ENCODE measurements around the gene EID3.
"Not testable (repeated sequence)": the region's sequence is repeated elsewhere in the genome, so short reads cannot be mapped to it uniquely, and the experiment has no call there.

Gene EID3

GRCh38 chr12:104313568-104314241, 10.2 kb downstream of the EID3 start:
- DNase-seq (ENCODE audit: low read depth) = no peak

- DNase-seq (ENCODE audit: low read depth) = no peak
Observed at GRCh38 chr12:104314242-104314614, 10.7 kb downstream of the EID3 start.

DNA sequence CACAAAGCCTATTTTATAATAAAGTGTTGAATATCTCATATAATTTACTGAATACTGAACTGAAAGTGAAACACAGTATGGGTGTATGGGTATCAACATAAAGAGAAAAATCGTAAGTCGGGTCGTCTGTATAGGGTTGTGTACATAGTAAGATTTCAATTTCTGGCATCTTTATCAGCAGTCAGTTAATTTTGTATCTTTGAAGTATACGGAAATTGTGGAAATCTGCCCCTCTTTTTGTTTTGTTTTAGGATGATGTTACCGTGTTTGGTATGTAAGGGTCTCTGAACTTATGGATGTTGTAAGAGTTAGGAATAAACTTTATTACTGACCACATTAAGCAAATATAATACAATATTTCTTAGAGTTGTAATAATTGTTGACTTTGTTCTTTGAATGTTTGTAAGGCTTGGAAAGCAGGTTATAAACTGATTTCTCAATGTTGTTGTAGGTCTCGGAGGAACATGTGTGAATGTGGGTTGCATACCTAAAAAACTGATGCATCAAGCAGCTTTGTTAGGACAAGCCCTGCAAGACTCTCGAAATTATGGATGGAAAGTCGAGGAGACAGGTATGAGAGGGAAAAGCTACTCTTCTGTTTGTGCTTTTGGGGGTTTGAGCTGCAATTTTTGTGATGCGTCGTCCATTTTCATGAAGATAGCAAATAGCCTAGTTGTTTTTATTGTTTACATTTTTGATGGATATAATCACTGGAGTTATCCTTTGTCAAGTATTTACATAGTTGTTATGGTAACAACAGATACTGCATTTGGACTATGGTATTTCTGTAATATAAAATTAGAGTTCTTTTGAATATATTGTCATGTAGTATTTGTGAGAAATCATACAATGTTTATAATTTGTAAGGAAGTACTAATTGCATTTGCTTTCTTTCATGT, 12.0 kb downstream of the EID3 start:
- no peak for DNase-seq (ENCODE audit: low read depth)

DNA sequence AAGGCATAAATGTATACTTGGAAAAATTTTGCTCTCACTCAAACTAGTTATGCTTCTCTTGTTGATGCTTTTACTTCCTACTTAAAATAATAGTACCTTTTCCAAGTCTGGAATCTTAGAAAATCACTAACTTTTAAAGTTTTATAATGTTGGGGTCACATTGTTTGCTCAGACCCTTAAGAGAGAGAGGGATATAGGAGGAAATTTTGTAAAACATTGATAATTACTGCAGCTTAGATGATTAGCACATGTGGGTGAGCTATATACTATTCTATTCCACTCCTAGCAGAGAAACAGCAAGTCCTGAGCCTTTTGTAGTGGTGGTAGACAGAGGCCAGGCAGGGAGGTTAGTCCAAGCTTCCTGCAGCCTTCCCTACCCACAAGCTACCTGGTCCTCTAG, 13.4 kb downstream of the EID3 start:
- DNase-seq (ENCODE audit: low read depth) = no peak

GRCh38 chr12:104317538-104318210, 14.1 kb downstream of the EID3 start:
- DNase-seq (ENCODE audit: low read depth) = no peak

DNA sequence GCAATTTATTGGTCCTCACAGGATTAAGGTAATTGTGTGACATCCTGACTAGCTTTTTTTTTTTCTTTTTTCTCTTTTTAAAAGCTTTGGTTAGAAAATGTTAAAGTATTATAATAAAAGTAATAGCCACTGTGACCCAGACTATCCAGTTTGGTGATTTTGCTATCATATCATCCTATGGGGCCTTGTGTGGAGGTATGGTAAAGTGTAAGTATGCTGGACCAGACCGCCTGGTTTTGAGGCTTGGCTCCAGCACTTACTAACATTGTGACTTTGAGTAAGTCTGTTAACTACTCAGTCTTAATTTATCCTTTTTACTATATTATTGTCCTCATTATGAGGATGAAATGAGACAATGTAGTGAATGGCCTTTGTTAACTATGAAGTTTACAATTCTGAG, 15.5 kb downstream of the EID3 start:
- DNase-seq (ENCODE audit: low read depth) = no peak

DNA sequence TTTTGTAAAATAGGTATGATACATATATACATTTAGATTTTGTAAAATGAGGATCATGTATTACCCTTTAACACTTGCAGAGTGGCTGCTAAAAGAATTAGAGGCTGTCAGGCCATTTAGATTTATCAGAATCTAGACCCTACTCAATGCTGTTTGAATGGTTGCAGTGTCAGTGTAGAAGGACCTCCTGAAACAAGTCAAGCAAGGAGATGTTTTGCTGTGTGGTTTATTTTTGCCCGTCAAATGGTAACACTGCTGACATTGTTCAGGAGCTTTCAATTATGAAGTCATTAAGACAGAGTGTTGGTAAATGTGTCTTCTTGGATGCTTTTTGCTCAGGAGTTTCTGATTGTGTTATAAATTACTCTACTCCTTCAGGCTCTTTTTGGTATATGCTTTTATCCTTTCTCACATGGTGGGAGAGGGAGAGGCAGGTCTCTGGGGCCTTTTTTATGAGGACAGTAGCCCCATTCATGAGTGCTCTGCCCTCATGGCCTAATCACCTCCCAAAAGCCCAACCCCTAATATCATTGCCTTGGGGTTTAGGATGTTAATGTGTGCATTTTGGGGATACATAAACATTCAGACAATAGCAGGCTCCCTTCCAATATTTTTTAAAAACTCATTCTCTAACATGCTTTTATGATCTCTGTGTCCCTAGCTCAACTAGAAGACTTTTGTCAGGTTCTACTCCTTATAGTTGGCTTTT, 16.5 kb downstream of the EID3 start:
- no peak for DNase-seq (ENCODE audit: low read depth)

DNA sequence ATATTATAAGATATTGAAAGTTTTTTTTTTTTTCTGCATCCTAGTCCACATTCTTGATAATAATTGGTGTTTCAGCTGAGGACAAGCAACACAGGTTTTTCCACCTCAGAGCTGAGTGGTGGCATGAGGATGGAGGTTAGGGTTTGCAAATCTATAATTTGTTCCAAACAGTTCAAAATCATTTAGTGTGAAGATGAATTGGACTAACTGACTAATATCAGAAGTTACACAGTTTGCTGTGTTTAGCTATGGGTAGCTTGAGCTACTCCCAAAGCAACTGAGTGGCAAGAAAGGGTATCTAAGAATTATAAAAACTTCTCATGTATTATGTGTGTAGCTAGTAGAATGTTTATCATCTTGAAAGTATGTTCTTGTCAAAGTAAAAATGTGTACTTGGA, 17.1 kb downstream of the EID3 start:
- no peak for DNase-seq (ENCODE audit: low read depth)

GRCh38 chr12:104321949-104322348, 18.4 kb downstream of the EID3 start:
- no peak for DNase-seq (ENCODE audit: low read depth)

DNA sequence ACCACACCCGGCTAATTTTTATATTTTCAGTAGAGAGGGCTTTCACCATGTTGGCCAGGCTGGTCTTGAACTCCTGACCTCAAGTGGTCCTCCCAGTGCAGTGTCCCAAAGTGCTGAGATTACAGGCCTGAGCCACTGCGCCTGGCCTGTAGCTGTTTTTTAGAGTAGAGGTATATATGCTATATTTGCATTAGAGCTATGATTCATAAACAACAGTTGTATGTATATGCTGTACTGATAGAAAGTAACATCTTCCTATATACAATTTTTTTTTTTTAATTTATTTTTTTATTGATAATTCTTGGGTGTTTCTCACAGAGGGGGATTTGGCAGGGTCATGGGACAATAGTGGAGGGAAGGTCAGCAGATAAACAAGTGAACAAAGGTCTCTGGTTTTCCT, 19.0 kb downstream of the EID3 start:
- DNase-seq (ENCODE audit: low read depth) = not testable (repeated sequence)

DNA sequence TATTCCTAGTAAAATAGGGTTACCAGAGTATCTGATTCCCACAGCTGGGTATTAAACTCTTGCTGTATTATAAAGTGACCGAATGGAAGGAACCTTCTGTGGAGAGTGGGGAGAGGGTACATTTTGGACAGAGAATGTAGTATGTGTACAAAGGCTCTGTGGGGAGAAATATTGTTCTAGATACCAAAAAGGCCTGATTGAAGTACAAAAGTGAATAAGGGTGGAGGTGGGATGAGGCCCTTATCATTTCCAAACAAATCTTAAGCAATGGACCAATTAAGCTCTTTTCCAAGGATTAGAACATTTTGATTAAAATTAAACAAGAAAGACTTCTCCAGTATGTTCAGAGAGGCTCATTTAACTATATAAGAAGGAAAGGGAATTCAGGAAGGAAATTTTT, 20.4 kb downstream of the EID3 start:
- DNase-seq (ENCODE audit: low read depth) = no peak

DNA sequence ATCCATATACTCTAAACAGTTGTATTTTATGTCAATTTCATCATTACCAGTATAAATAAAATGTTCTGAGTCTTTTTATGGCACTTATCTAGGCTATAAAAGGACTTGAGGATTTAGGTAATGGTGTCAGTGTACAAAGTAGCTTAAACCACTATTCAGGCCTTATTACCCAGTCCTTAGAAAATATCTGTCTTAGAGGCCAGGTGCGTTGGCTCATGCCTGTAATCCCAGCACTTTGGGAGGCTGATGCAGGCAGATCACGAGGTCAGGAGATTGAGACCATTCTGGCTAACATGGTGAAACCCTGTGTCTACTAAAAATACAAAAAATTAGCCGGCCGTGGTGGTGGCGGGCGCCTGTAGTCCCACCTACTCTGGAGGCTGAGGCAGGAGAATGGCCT, 24.7 kb downstream of the EID3 start:
- DNase-seq (ENCODE audit: low read depth) = not testable (repeated sequence)

DNA sequence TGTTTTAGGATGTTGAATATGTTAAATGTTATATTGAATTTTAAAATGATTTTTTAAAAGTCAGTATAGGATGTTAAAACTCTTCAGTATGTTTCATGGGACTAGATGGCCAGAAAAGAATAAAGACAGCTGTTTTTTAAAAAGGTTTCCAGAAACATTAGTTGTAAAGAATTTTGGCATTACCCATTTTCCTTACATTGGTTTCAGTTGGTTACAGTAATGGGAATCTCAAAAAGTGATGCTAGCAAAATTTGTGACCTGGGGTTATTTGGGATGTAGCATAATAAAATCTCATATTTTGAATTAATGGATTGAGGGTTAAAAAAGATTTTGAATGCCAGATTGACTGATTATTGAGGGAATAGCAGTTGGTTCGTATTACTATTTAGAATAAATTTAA, 25.3 kb downstream of the EID3 start:
- no peak for DNase-seq (ENCODE audit: low read depth)

DNA sequence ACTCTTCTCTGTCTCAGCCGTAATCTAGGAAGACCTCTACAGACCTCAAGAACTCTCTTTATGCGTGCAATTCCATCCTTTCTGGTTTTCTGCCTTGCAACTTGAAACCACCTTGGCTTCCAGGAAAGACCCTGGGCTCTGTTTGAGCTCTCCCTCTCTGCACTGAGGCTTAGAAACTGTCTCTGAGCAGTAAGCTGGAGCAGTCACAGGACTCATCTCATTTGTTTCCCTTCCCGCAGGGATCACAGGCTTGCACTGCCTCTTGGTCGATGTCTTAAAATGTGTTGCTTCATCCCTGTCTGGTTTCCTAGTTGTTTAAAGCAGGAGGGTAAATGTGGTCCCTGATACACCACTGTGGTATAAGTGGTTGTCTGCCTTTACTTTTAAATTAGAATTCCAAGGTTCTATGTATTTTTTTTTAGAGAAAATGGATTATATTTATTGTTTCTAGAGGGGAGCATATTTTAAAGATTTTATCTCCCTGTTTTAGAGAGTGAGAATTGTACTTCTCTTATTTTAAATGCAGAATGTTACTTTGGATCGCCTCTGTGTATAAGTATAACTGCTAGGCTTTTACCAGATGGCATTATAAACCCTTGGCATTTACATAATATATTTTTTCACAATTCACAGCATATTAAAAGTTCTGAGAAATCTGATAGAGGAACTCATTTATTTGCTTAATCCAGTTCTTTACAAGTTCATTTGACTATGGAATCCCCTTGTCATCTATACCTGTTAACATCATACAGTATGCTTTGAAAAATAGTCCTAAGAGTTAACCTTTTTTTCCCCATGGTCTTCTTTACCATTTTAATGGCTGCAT, 26.4 kb downstream of the EID3 start:
- DNase-seq (ENCODE audit: low read depth) = no peak

GRCh38 chr12:104331376-104331775, 27.8 kb downstream of the EID3 start:
- no peak for DNase-seq (ENCODE audit: low read depth)

- not testable (repeated sequence) for DNase-seq (ENCODE audit: low read depth)
Observed at GRCh38 chr12:104332273-104332672, 28.7 kb downstream of the EID3 start.

GRCh38 chr12:104333692-104334255, 30.2 kb downstream of the EID3 start:
- no peak for DNase-seq (ENCODE audit: low read depth)

- DNase-seq (ENCODE audit: low read depth) = no peak
Observed at GRCh38 chr12:104334581-104334980, 31.0 kb downstream of the EID3 start.

GRCh38 chr12:104336115-104336514, 32.6 kb downstream of the EID3 start:
- no peak for DNase-seq (ENCODE audit: low read depth)

GRCh38 chr12:104337030-104337558, 33.6 kb downstream of the EID3 start:
- no peak for DNase-seq (ENCODE audit: low read depth)

- DNase-seq (ENCODE audit: low read depth) = no peak
Observed at GRCh38 chr12:104339663-104340062, 36.1 kb downstream of the EID3 start.
